GM19395 (cell line): Measurements from ENCODE around the gene TSSK2.
"Not testable (repeated sequence)": the region's sequence is repeated elsewhere in the genome, so short reads cannot be mapped to it uniquely, and the experiment has no call there.

Experiments used
- ATAC-seq: cut with Tn5 transposase; IDR thresholded peaks from one replicate; pipeline ENCODE4 v1.9.1; 2021; ENCODE audit warnings: mild to moderate bottlenecking, moderate library complexity; ENCODE audit not compliant: unreplicated experiment

TSSK2 gene

GRCh38 chr22:19138217-19139000 lies 7.3 kb downstream of the TSSK2 start:
- no peak for ATAC-seq

GRCh38 chr22:19139001-19139356 lies 7.9 kb downstream of the TSSK2 start:
- no peak for ATAC-seq

GRCh38 chr22:19139974-19140373 lies 8.9 kb downstream of the TSSK2 start:
- ATAC-seq = no peak

- no peak for ATAC-seq
Measured at GRCh38 chr22:19142394-19142793, 11.3 kb downstream of the TSSK2 start.

- ATAC-seq = no peak
Measured at GRCh38 chr22:19143212-19143611, 12.1 kb downstream of the TSSK2 start.

- no peak for ATAC-seq
Measured at GRCh38 chr22:19143967-19144400, 12.9 kb downstream of the TSSK2 start.

- no peak for ATAC-seq
Measured at GRCh38 chr22:19146215-19146968, 15.3 kb downstream of the TSSK2 start.

GRCh38 chr22:19147195-19147780 lies 16.2 kb downstream of the TSSK2 start:
- ATAC-seq = no peak

- no peak for ATAC-seq
Measured at GRCh38 chr22:19148417-19149046, 17.4 kb downstream of the TSSK2 start.

GRCh38 chr22:19149047-19149883 lies 18.2 kb downstream of the TSSK2 start:
- ATAC-seq = no peak

- no peak for ATAC-seq
Measured at GRCh38 chr22:19149991-19150390, 18.9 kb downstream of the TSSK2 start, which contains the start of gene GSC2. Gene GSC2 (minus strand): TSS chr22:19150292. CDS start chr22:19150283, 9 bp downstream.

GRCh38 chr22:19150482-19151328 lies 19.6 kb downstream of the TSSK2 start:
- ATAC-seq = no peak

- no peak for ATAC-seq
Measured at GRCh38 chr22:19151329-19152191, 20.5 kb downstream of the TSSK2 start.

GRCh38 chr22:19152942-19153883 lies 22.1 kb downstream of the TSSK2 start:
- ATAC-seq = no peak

GRCh38 chr22:19156109-19156508 lies 25.0 kb downstream of the TSSK2 start:
- not testable (repeated sequence) for ATAC-seq

- not testable (repeated sequence) for ATAC-seq
Measured at GRCh38 chr22:19158649-19159048, 27.5 kb downstream of the TSSK2 start.

- ATAC-seq = no peak
Measured at GRCh38 chr22:19164425-19164824, 33.3 kb downstream of the TSSK2 start.
